NCI-H2107 (cell line): ENCODE data around the gene PCTP.

ENCODE experiments used
- DNase-seq: peaks from one replicate; lab custom pipeline; 2025; lab: John Stamatoyannopoulos, UW

The PCTP gene

DNA sequence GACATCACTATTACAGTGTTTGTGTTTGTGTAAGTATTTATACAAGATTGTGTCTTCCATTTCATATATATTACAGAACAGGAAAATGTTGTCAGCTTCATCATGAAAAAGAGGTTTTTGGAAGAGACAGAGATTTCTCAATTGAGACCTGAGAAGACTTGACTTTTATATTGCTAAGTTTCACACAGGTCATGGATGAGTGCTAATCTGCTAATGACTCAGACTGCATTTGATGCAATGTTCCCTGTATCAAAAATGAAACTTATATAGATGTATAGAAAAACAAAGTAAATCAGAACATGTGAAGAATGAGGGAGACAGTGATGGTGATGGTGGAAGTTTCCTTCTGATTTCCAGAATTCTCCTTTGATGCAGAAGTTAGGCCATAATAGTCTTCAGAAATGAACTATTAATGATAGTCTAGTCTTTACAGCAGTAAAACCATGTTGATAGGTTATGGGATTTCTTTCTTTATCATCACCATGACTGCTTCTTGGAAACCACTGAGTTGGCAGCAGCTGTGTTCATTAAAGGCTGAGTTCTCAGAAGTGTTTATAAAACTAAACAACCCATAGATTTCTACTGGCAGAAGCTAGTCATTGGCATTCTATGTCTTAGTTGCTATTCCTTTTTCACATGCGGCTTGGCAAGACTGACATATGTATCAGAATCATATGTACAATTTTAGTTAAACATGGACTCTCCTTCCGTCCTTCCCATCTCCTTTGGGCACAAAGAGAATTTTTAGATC, 56.1 kb downstream of the PCTP start:
- no peak for DNase-seq

DNA sequence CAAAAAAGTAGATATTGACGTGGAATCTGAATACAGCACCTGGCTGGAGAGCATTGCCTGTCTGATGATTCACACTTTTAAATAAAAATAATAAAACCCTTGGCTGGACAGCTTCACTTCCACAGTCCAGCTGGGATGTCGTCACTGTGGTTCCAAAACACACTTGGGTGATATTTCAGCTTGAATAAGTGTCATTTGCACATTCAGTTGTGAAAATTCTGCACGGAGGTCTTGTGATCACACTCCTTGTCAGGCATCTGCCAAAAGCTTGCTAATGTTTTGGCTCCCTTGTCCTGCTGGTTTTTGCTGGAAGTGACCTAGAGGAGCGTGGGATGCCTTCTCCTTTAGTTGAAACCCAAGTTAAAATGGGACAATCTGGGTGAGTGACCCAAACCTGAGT, 60.7 kb downstream of the PCTP start:
- no peak for DNase-seq

DNA sequence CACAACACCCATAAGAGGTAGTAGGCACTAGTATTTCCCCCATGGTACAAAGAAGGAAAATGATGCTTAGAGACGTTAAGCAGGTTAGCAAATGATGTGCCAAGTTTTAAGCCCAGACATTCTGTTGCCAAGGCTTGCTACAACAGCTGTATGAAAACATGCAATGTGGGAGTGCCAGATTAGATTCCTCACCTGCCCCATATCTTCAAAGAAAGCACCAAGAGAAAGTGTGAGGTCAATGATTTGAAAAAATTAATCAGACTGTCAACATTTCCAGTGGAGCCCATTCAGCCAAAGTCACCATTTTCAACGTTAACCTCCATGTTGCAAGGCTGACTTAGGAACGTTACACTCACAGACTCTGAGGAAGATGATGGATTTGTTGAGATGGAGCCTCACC, 61.5 kb downstream of the PCTP start:
- DNase-seq, result no peak

DNA sequence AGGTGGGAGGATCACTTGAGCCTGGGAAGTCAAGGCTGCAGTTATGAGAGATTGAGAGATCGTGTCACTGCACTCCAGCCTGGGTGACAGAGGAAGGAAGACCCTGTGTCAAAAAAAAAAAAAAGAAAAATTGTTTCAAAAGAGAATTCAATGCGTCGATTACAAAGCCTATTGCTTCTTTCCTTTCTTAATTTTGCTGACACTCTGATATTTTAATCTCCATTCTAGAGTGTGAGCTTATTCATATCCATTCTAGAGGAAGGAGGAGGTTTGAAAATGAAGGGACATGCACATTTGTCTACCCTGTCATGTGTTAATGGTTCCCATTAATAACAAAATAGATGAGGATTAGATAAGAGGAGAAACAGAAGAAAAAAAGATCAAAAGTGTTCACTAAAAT, 63.1 kb downstream of the PCTP start:
- no peak for DNase-seq

DNA sequence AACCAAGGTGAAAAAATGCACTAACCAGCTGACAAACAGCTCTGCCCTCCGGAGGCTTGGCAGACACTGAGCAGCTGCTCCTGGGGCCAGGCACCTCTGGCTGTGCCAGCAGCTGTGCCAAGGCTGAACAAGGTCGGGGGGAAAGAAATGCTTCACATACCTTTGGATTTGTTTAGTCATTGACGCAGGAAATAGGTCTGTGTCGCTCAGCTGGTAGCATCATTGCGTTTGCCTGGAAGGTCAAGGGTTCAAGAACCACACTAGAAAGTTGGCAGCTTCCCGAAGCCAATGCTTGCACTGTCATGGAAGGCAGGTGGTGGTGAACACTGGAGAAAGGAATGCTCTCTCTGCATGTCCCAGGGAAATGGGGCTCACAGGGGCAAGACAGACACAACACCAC, 63.5 kb downstream of the PCTP start:
- DNase-seq, result no peak

DNA sequence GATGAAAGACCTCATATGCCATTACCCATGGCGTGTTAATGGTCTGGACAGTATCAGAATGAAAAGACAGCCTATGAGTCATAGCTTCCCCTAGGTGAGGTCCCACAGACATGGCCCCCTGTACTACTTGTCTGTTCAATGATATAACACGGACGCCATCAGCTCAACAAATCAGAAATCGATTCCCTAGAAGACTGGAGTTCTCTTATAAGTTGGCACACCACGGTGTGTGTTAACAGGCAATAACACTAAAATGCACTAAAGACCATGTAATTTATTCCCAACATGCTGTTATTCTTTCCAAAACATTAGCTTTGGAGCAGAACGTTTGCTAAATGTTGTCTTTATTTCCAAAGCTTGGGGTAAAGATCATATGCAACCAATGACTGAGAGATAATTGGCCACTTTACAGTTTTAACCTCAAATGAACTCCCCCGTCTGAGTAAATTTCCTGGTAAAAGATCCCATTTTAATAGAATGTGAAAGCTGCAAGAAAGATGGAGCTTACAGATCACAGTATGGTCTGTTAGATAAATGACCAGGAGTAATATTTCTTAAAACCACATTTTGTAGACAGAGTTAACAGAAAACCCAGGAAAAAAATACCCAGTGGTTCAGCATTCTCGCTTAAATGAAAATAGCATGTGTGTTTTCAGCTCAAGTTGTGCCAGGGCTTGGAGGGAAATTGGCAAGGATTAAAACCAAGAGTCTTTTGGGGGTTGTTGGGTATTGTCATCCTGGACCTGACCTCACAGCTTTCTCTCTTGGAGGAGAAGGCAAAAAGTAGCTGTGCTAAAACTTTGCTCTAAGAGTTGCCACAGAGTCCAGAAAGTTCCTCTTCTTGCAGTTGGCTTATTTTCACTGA, 65.9 kb downstream of the PCTP start:
- DNase-seq, result no peak

DNA sequence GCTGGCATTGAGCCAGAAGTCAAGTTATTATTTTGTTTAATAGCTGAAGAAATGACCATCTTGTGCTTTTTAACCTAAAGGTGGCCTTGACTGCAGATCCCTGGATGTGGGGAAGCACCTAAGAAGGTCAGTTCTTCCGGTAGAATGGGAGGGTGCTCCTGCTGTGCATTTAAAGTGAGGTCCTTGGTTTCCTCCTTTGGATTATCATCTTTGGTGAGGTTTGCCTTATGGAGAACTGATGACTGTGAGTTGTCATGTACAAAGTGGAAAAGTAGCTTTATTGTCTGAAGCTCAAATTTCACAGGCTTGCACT, 66.5 kb downstream of the PCTP start:
- DNase-seq, result no peak

DNA sequence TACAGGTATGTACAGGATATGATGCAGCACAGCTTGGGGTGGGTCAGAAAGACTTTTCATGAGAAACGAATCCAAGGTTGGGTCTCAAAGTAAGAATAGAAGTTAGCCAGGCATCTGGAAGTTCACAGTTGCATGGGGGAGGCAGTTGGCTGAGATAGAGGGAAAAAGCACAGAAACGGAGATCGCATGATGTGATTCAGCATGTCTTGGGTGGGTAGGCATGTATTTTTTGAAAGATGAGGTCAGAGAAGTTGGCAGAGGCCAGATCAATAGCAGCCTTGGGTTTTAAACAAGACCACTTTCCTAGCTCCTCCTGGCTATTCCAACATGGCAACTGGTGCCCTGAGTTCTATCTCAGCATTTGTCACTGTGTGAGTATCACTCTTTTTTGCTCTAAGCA, 67.2 kb downstream of the PCTP start:
- DNase-seq, result no peak

DNA sequence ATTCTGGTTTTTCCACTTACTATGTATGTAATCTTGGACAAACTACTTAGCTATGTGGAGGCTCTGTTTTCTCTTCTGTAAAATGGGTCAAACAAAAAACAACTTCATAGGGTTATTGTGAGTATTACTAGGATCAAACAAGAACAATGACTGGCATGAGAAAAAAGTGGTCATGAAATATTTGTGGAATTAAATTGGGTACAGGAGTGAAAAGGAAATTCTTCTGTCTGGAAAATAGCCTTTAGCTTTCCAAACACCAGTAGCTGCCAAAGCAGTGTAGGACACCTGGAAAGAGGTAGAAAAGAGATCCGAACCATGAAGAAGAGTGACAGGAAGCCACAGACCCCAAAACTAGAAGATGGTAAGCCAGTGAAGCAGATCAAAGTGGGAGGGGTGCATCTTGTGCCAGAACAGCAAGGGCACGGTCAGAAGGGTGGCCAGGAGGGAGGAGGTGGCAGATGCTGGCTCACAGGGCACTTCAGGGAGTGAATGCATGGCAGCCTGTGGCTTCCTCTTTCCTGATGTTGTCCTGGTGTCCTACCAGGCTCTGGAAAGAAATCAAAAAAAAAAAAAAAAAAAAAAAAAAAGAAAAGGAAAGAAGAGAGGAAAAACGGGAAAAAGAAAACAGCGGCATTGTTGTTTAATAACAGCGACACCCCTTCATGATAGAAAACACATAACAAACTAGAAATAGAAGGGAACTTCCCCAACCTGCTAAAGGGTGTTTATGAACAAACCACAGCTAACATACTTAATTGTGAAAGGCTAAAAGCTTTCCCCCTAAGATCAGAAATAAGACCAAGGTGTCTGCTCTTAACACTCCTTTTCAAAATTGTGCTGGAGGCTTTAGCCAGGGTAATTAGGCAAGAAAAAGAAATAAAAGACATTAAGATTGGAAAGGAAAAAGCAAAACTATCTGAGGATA, 67.9 kb downstream of the PCTP start:
- DNase-seq, result no peak

DNA sequence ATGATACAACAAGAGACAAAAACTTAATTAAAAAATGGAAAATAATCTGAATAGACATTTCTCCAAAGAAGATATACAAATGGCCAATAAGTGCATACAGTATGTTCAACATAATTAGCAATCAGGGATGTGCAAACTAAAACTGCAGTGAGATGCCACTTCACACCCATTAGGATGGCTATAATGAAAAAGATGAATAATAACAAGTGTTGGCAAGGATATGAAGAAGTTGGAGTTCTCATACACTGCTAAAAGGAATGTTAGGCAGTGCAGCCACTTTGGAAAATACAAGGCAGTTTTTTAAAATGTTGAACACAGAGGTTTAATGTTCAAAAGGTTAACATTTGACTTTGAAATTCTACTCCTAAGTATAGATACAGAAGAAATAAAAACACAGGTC, 69.8 kb downstream of the PCTP start:
- no peak for DNase-seq

DNA sequence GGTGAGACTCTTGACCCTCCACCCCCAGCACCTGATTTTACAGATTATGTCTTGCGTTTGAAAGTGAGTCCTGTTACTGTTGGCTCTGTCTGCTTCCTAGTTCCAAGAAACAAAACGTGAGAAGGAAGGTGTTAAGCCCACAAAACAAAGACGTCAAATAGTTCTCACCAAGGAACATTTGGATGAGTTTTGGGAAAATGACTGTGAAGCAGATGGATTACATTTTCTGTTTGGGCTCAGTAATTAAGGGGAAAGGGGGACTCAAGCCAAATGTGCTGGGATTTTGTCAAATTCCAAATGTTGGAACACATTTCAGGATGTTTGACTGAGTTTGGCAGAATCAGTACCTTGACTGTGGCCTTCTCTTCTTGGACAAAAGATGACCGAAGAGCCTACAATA, 71.2 kb downstream of the PCTP start:
- no peak for DNase-seq

DNA sequence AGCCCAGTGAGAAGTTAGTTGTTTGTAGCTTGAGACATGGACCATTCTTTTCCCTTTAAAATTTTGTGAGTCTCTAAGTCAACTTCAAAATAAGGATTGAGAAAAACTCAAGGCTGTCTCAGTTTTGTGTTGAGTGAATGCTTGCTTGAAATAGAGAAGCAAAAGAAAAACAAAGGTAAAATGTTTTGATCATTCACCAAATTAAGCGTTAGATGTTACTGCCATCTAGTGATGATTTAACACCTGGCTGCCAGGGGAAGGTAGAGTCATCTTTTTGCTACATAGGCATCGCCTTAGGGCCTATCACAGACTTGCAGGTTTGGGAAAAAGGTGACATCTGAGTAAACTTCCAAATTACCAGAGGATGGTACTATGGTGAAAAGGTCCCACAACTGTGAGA, 74.4 kb downstream of the PCTP start:
- no peak for DNase-seq
